ENCODE results near the gene ZBTB14. TPM values are rescaled to one million over a fixed set of nuclear protein-coding genes. Genes with fewer than 3 reads are reported as not detected.

Gene ZBTB14
- polyA plus RNA-seq, result 1 to 10 TPM; 4.9 to 9.2 (median 5.5) TPM

- peak within 1 kb of the TSS; percentile 95 for H3K27ac ChIP-seq (ENCODE audit: low read depth, low read length)
- 0 to 1% (median 1%) methylated on average over 50 to 116 of the region's 116 CpGs for WGBS, 3 donors
Observed at GRCh38 chr18:5295231-5295920, at the start of gene ZBTB14. ZBTB14 (minus strand) TSS chr18:5295726; CDS start chr18:5293246, 2,480 bp downstream.

- no peak overlapping the region for H3K27ac ChIP-seq (ENCODE audit: low read depth, low read length)
- WGBS, 3 donors, result 75 to 79% (median 76%) methylated on average over 2 of the region's 2 CpGs
Observed at GRCh38 chr18:5339202-5339834, 43.8 kb upstream of the ZBTB14 start.

GRCh38 chr18:5334456-5335075 lies 39.0 kb upstream of the ZBTB14 start:
- no peak overlapping the region for H3K27ac ChIP-seq (ENCODE audit: low read depth, low read length)
- 20 to 30% (median 25%) methylated on average over 5 to 6 of the region's 6 CpGs for WGBS, 3 donors

GRCh38 chr18:5318061-5318700 lies 22.7 kb upstream of the ZBTB14 start:
- no peak overlapping the region for H3K27ac ChIP-seq (ENCODE audit: low read depth, low read length)
- WGBS, 3 donors, result 35 to 77% (median 40%) methylated on average over 4 of the region's 4 CpGs

GRCh38 chr18:5317186-5317585 lies 21.7 kb upstream of the ZBTB14 start:
- no peak overlapping the region for H3K27ac ChIP-seq (ENCODE audit: low read depth, low read length)

GRCh38 chr18:5315838-5316237 lies 20.3 kb upstream of the ZBTB14 start:
- no peak overlapping the region for H3K27ac ChIP-seq (ENCODE audit: low read depth, low read length)
- 66 to 82% (median 76%) methylated on average over 2 of the region's 2 CpGs for WGBS, 3 donors

- no peak overlapping the region for H3K27ac ChIP-seq (ENCODE audit: low read depth, low read length)
- 30 to 41% (median 36%) methylated on average over 6 of the region's 6 CpGs for WGBS, 3 donors
Observed at GRCh38 chr18:5311301-5311989, 15.9 kb upstream of the ZBTB14 start.

GRCh38 chr18:5309888-5310470 lies 14.5 kb upstream of the ZBTB14 start:
- no peak overlapping the region for H3K27ac ChIP-seq (ENCODE audit: low read depth, low read length)
- WGBS, 3 donors, result 43 to 47% (median 45%) methylated on average over 5 of the region's 5 CpGs

- WGBS, 3 donors, result 29 to 88% (median 80%) methylated on average over 2 of the region's 2 CpGs
- no peak overlapping the region for H3K27ac ChIP-seq (ENCODE audit: low read depth, low read length)
Observed at GRCh38 chr18:5305835-5306234, 10.3 kb upstream of the ZBTB14 start.

GRCh38 chr18:5304232-5304631 lies 8.7 kb upstream of the ZBTB14 start:
- 22 to 67% (median 64%) methylated on average over 1 of the region's 1 CpG for WGBS, 3 donors
- H3K27ac ChIP-seq (ENCODE audit: low read depth, low read length), result no peak overlapping the region

- H3K27ac ChIP-seq (ENCODE audit: low read depth, low read length), result no peak overlapping the region
- WGBS, 3 donors, result 67 to 88% (median 73%) methylated on average over 1 of the region's 1 CpG
Observed at GRCh38 chr18:5303636-5304035, 8.1 kb upstream of the ZBTB14 start.

GRCh38 chr18:5302606-5303005 lies 7.1 kb upstream of the ZBTB14 start:
- H3K27ac ChIP-seq (ENCODE audit: low read depth, low read length), result no peak overlapping the region
- WGBS, 3 donors, result 82 to 89% (median 83%) methylated on average over 4 of the region's 4 CpGs

GRCh38 chr18:5300476-5301010 lies 5.0 kb upstream of the ZBTB14 start:
- H3K27ac ChIP-seq (ENCODE audit: low read depth, low read length), result no peak overlapping the region
- 75 to 79% (median 78%) methylated on average over 4 of the region's 4 CpGs for WGBS, 3 donors

- 79 to 88% (median 85%) methylated on average over 16 of the region's 16 CpGs for WGBS, 3 donors
- H3K27ac ChIP-seq (ENCODE audit: low read depth, low read length), result no peak overlapping the region
Observed at GRCh38 chr18:5298156-5298852, 2.8 kb upstream of the ZBTB14 start.

- no peak overlapping the region for H3K27ac ChIP-seq (ENCODE audit: low read depth, low read length)
- 95 to 98% (median 96%) methylated on average over 12 of the region's 12 CpGs for WGBS, 3 donors
Observed at GRCh38 chr18:5297597-5297996, 2.1 kb upstream of the ZBTB14 start.

- no peak overlapping the region for H3K27ac ChIP-seq (ENCODE audit: low read depth, low read length)
- WGBS, 3 donors, result 2 to 4% (median 2%) methylated on average over 36 of the region's 36 CpGs
Observed at GRCh38 chr18:5296706-5297320, 1.3 kb upstream of the ZBTB14 start.

All from adipose tissue (tissue), 3 donors.